Calu3 (cell line): Measurements from ENCODE around the gene ZEB2. TPM values are rescaled to one million over a fixed set of nuclear protein-coding genes. Genes with fewer than 3 reads are reported as not detected.

Source experiments
- BruUV-seq: library from RNA; stranded (reverse); fragments of 400-500 nt; replicated peaks from 2 replicates; lab custom pipeline; 2021; lab: Mats Ljungman, UMichigan
- CTCF ChIA-PET: fragments of 300-600 bp; sonication (Branson Sonifier 250); formaldehyde crosslinking; loops from one replicate; lab custom pipeline; 2022; ENCODE audit warnings: antibody characterized with exemption; lab: Charles Lee
- DNase-seq: peaks from one replicate; pipeline ENCODE4 v3.0.0; 2022
- H3K27ac Mint-ChIP-seq: one replicate; pipeline ENCODE4 v1.8.0; 2022; ENCODE audit warnings: mixed read lengths; ENCODE audit not compliant: unreplicated experiment
- H3K27me3 Mint-ChIP-seq: one replicate; pipeline ENCODE4 v1.8.0; 2022; ENCODE audit warnings: mixed read lengths; ENCODE audit not compliant: unreplicated experiment
- H3K36me3 Mint-ChIP-seq: one replicate; pipeline ENCODE4 v1.8.0; 2022; ENCODE audit warnings: mild to moderate bottlenecking, moderate library complexity, mixed read lengths; ENCODE audit not compliant: insufficient read depth, unreplicated experiment
- H3K4me1 Mint-ChIP-seq: one replicate; pipeline ENCODE4 v1.8.0; 2022; ENCODE audit warnings: mild to moderate bottlenecking, low read depth, mixed read lengths; ENCODE audit not compliant: unreplicated experiment
- H3K4me3 Mint-ChIP-seq: one replicate; pipeline ENCODE4 v1.8.0; 2022; ENCODE audit warnings: mild to moderate bottlenecking, low read depth, moderate library complexity, mixed read lengths; ENCODE audit not compliant: unreplicated experiment
- H3K9me3 Mint-ChIP-seq: one replicate; pipeline ENCODE4 v1.8.0; 2022; ENCODE audit warnings: low read depth, mixed read lengths; ENCODE audit not compliant: unreplicated experiment
- CTCF ChIP-seq: fragments of 200-600 bp; IDR thresholded peaks from one replicate; pipeline ENCODE4 v1.8.0; 2022; ENCODE audit warnings: antibody characterized with exemption; ENCODE audit not compliant: unreplicated experiment
- intact Hi-C: fragments of 100-400 bp; cut with micrococcal nuclease; formaldehyde crosslinking; loops from one replicate; pipeline ENCODE4 v1.10.0; 2022; ENCODE audit not compliant: unreplicated experiment
- total RNA-seq: library from RNA; stranded (reverse); gene quantifications from 2 replicates; pipeline ENCODE4 v1.2.3, GENCODE V29; 2022

Gene ZEB2
- total RNA-seq, 1 experiment from 2014 or later: 0.97 TPM

- no peak overlapping the region for H3K27ac Mint-ChIP-seq
These were observed 5.3 kb downstream of the ZEB2 start for GRCh38 chr2:144514616-144515091.

GRCh38 chr2:144513388-144514101 lies 6.4 kb downstream of the ZEB2 start:
- no peak for TF ChIP-seq CTCF
- DNase-seq: no peak
- CTCF ChIA-PET: no interaction called here
- Mint-ChIP-seq H3K4me1 (no peaks in the 10 kb centered on the region), H3K27ac (no peak overlapping the region), H3K4me3 (no peak overlapping the region), H3K27me3 (no peaks in the 10 kb centered on the region), H3K9me3 (no peaks in the 10 kb centered on the region), H3K36me3 (peaks cover 6% of the 10 kb centered on the region)
- intact Hi-C loops: loop anchor here (10.0 kb wide), 2 partner anchors 189 to 1241 kb away; no protein-coding TSS in a partner anchor
- no TSS peak for BruUV-seq

More at GRCh38 chr2:144514616-144515091, 5.3 kb downstream of the ZEB2 start:
- Mint-ChIP-seq H3K36me3 (peaks cover 6% of the 10 kb centered on the region), H3K4me1 (no peaks in the 10 kb centered on the region), H3K27me3 (no peaks in the 10 kb centered on the region), H3K9me3 (no peaks in the 10 kb centered on the region), H3K4me3 (no peak overlapping the region)
- CTCF ChIA-PET: no interaction called here
- intact Hi-C loops: loop anchor here (10.0 kb wide), 2 partner anchors 190 to 1240 kb away; no protein-coding TSS in a partner anchor
- BruUV-seq: no TSS peak
- TF ChIP-seq CTCF: no peak
- no peak for DNase-seq

- intact Hi-C loops: loop anchor here (10.0 kb wide), 2 partner anchors 188 to 1242 kb away; no protein-coding TSS in a partner anchor
- Mint-ChIP-seq H3K27ac (no peak overlapping the region), H3K9me3 (no peaks in the 10 kb centered on the region), H3K4me1 (no peaks in the 10 kb centered on the region), H3K27me3 (no peaks in the 10 kb centered on the region), H3K36me3 (peaks cover 6% of the 10 kb centered on the region), H3K4me3 (no peak overlapping the region)
- no peak for DNase-seq
- BruUV-seq: no TSS peak
- no peak for TF ChIP-seq CTCF
- CTCF ChIA-PET: no interaction called here
These were observed 7.0 kb downstream of the ZEB2 start for GRCh38 chr2:144512891-144513351.

- H3K4me3 Mint-ChIP-seq: no peak overlapping the region
- CTCF ChIA-PET: no interaction called here
- H3K4me1 Mint-ChIP-seq: no peaks in the 10 kb centered on the region
- intact Hi-C loops: loop anchor here (10.0 kb wide), 2 partner anchors 188 to 1242 kb away; no protein-coding TSS in a partner anchor
- H3K9me3 Mint-ChIP-seq: no peaks in the 10 kb centered on the region
- no TSS peak for BruUV-seq
- peaks cover 6% of the 10 kb centered on the region for H3K36me3 Mint-ChIP-seq
- TF ChIP-seq CTCF: no peak
- DNase-seq: no peak
- H3K27me3 Mint-ChIP-seq: no peaks in the 10 kb centered on the region
- no peak overlapping the region for H3K27ac Mint-ChIP-seq
These were observed 7.4 kb downstream of the ZEB2 start for GRCh38 chr2:144512470-144512869.
